ENCODE results near the gene FBXW11.
"Not testable (repeated sequence)": the region's sequence is repeated elsewhere in the genome, so short reads cannot be mapped to it uniquely, and the experiment has no call there.

- TF ChIP-seq CTCF (conservative IDR thresholded peaks at IDR 0.05; ENCODE audit: low read length); EZH2phosphoT487 (IDR thresholded peaks at IDR 0.05; ENCODE audit: borderline replicate concordance): not testable (repeated sequence)
These were observed 120.4 kb downstream of the FBXW11 start for GRCh38 chr5:171886037-171886436.

Data from Loucy (cell line).